ENCODE results near the gene MYH16.
"Not testable (repeated sequence)": the region's sequence is repeated elsewhere in the genome, so short reads cannot be mapped to it uniquely, and the experiment has no call there.

DNA sequence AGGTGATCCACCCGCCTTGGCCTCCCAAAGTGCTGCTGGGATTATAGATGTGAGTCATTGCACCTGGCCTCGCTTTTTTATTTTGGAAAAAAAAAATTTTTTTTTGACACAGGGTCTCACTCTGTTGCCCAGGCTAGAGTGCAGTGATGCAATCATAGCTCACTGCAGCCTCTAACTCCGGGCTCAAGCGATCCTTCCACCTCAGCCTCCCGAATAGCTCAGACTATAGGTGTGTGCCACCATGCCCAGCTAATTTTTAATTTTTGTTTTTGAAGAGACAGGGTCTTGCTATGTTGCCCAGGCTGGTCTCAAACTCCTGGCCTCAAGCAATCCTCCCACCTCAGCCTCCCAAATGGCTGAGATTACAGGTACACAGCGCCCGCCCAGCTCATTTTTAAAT, 2.3 kb downstream of the MYH16 start:
- TF ChIP-seq, protein P1, sequence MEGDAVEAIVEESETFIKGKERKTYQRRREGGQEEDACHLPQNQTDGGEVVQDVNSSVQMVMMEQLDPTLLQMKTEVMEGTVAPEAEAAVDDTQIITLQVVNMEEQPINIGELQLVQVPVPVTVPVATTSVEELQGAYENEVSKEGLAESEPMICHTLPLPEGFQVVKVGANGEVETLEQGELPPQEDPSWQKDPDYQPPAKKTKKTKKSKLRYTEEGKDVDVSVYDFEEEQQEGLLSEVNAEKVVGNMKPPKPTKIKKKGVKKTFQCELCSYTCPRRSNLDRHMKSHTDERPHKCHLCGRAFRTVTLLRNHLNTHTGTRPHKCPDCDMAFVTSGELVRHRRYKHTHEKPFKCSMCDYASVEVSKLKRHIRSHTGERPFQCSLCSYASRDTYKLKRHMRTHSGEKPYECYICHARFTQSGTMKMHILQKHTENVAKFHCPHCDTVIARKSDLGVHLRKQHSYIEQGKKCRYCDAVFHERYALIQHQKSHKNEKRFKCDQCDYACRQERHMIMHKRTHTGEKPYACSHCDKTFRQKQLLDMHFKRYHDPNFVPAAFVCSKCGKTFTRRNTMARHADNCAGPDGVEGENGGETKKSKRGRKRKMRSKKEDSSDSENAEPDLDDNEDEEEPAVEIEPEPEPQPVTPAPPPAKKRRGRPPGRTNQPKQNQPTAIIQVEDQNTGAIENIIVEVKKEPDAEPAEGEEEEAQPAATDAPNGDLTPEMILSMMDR (conservative IDR thresholded peaks at IDR 0.05; ENCODE audit: low read depth in 2 of 2), result not testable (repeated sequence)
- not testable (repeated sequence) for TF ChIP-seq ZNF331 (CRISPR knock-in tag; IDR thresholded peaks at IDR 0.05; ENCODE audit: low read depth); POLR2AphosphoS5 (IDR thresholded peaks at IDR 0.05; ENCODE audit: low read depth); EZH2 (IDR thresholded peaks at IDR 0.05; ENCODE audit: low read depth, unreplicated experiment); JUNB (IDR thresholded peaks at IDR 0.05; ENCODE audit: unreplicated experiment); ZNF114 (CRISPR knock-in tag; IDR thresholded peaks at IDR 0.05); REST (IDR thresholded peaks at IDR 0.05; ENCODE audit: unreplicated experiment); EZH2phosphoT487 (IDR thresholded peaks at IDR 0.05; ENCODE audit: unreplicated experiment); CREB1 (CRISPR knock-in tag; IDR thresholded peaks at IDR 0.05; ENCODE audit: low read depth); ETS1 (IDR thresholded peaks at IDR 0.05)
